ENCODE data around the gene SYCP2. TPM values are rescaled to one million over a fixed set of nuclear protein-coding genes. Genes with fewer than 3 reads are reported as not detected.
"Not testable (repeated sequence)": the region's sequence is repeated elsewhere in the genome, so short reads cannot be mapped to it uniquely, and the experiment has no call there.

The SYCP2 gene
- total RNA-seq, 2 donors from 2014 or later: 4.8 to 10.6 TPM

DNA sequence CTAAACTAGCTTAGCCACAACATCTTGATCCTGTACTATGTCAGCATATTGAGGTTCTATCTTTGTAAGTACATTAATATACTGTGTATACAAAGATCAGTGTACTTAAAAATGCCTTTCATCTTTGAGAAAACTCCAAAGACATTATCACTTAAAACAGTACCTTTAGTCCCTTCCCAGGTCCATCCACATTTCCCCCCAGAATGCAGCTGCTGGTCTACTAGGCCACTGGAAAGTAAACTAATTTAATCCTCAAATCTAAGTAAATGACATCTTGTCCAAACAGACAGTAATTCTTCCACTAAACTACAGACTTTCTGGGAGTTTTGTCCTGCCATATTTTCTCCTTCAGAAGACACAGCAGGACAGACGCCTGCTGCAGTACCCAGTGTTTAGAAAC lies 68.7 kb downstream of the SYCP2 start:
- TF ChIP-seq, protein P1, sequence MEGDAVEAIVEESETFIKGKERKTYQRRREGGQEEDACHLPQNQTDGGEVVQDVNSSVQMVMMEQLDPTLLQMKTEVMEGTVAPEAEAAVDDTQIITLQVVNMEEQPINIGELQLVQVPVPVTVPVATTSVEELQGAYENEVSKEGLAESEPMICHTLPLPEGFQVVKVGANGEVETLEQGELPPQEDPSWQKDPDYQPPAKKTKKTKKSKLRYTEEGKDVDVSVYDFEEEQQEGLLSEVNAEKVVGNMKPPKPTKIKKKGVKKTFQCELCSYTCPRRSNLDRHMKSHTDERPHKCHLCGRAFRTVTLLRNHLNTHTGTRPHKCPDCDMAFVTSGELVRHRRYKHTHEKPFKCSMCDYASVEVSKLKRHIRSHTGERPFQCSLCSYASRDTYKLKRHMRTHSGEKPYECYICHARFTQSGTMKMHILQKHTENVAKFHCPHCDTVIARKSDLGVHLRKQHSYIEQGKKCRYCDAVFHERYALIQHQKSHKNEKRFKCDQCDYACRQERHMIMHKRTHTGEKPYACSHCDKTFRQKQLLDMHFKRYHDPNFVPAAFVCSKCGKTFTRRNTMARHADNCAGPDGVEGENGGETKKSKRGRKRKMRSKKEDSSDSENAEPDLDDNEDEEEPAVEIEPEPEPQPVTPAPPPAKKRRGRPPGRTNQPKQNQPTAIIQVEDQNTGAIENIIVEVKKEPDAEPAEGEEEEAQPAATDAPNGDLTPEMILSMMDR (IDR thresholded peaks at IDR 0.05): no peak
- TF ChIP-seq POLR2AphosphoS5 (IDR thresholded peaks at IDR 0.05) (no peak), POLR2A (IDR thresholded peaks at IDR 0.05) (no peak)
- 84% methylated on average over 1 of the region's 1 CpG for WGBS
- Histone ChIP-seq H3K27me3 (replicated peaks; ENCODE audit: insufficient read depth) (no peaks in the 10 kb centered on the region), H3K27ac (no peak overlapping the region), H3K4me1 (replicated peaks) (no peaks in the 10 kb centered on the region), H3K4me3 (no peak overlapping the region), H3K36me3 (no peaks in the 10 kb centered on the region), H3K9me3 (no peaks in the 10 kb centered on the region)
- DNase-seq (ENCODE audit: low spot score): no peak
- intact Hi-C loops (cut with DNase I): no loop called here

- no peaks in the 10 kb centered on the region for H3K4me1 ChIP-seq (replicated peaks)
- no peaks in the 10 kb centered on the region for H3K27me3 ChIP-seq (replicated peaks; ENCODE audit: insufficient read depth)
- intact Hi-C loops (cut with DNase I): no loop called here
- DNase-seq (ENCODE audit: low spot score): no peak
- H3K4me3 ChIP-seq: no peak overlapping the region
- H3K9me3 ChIP-seq: no peaks in the 10 kb centered on the region
- H3K36me3 ChIP-seq: no peaks in the 10 kb centered on the region
- no peak overlapping the region for H3K27ac ChIP-seq
- 93% methylated on average over 3 of the region's 3 CpGs for WGBS
- TF ChIP-seq POLR2AphosphoS5 (IDR thresholded peaks at IDR 0.05) (no peak), POLR2A (IDR thresholded peaks at IDR 0.05) (no peak)
- TF ChIP-seq, protein P1 (IDR thresholded peaks at IDR 0.05): no peak
Measured at GRCh38 chr20:59863058-59863457, 70.4 kb downstream of the SYCP2 start.

DNA sequence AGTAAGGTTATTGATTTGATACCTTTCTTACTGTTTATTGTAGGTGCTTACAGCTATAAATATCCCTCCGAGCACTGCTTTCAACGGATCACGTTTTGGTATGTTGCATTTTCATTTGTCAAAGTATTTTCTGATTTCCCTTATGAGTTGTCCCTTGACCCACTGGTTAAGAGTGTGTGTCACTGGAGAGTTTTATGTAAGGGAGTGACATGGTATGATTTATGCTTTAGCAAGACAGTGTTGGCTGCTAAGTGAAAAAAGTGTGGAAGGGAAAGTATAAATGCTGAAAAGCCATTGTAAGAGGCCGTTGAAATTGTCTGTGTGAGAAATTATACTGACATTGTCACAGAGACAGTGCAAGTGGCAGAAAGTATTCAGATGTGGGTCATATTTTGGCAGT lies 72.0 kb downstream of the SYCP2 start:
- H3K36me3 ChIP-seq: no peaks in the 10 kb centered on the region
- no peaks in the 10 kb centered on the region for H3K4me1 ChIP-seq (replicated peaks)
- intact Hi-C loops (cut with DNase I): no loop called here
- H3K27ac ChIP-seq: no peak overlapping the region
- no peak overlapping the region for H3K4me3 ChIP-seq
- H3K9me3 ChIP-seq: no peaks in the 10 kb centered on the region
- H3K27me3 ChIP-seq (replicated peaks; ENCODE audit: insufficient read depth): no peaks in the 10 kb centered on the region
- DNase-seq (ENCODE audit: low spot score): no peak
- 76% methylated on average over 4 of the region's 4 CpGs for WGBS
- TF ChIP-seq, protein P1 (IDR thresholded peaks at IDR 0.05): no peak
- no peak for TF ChIP-seq POLR2AphosphoS5 (IDR thresholded peaks at IDR 0.05)
- TF ChIP-seq POLR2A (IDR thresholded peaks at IDR 0.05): no peak

GRCh38 chr20:59858425-59858824 lies 75.0 kb downstream of the SYCP2 start:
- no peak overlapping the region for H3K27ac ChIP-seq
- H3K9me3 ChIP-seq: no peaks in the 10 kb centered on the region
- DNase-seq (ENCODE audit: low spot score): no peak
- TF ChIP-seq, protein P1 (IDR thresholded peaks at IDR 0.05): no peak
- no peak for TF ChIP-seq POLR2A (IDR thresholded peaks at IDR 0.05)
- no peak for TF ChIP-seq POLR2AphosphoS5 (IDR thresholded peaks at IDR 0.05)
- no peak overlapping the region for H3K4me3 ChIP-seq
- no peaks in the 10 kb centered on the region for H3K27me3 ChIP-seq (replicated peaks; ENCODE audit: insufficient read depth)
- 89% methylated on average over 5 of the region's 5 CpGs for WGBS
- no peaks in the 10 kb centered on the region for H3K4me1 ChIP-seq (replicated peaks)
- intact Hi-C loops (cut with DNase I): no loop called here
- H3K36me3 ChIP-seq: no peaks in the 10 kb centered on the region

DNA sequence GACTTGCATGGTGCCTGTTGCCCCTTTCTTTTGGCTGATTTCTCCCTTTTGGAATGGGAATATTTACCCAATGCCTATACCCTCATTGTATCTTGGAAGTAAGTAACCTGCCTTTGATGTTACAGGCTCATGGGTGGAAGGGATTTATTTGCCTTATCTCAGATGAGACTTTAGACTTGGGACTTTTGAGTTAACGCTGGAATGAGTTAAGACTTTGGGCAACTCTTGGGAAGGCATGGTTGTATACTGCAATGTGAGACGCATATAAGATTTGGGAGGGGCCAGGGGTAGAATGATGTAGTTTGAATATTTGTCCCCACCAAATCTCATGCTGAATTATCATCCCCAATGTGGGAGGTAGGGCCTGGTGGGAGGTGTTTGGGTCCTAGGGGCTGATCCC lies 75.5 kb downstream of the SYCP2 start:
- Histone ChIP-seq H3K9me3 (no peaks in the 10 kb centered on the region), H3K27me3 (replicated peaks; ENCODE audit: insufficient read depth) (no peaks in the 10 kb centered on the region), H3K4me3 (no peak overlapping the region), H3K36me3 (no peaks in the 10 kb centered on the region), H3K4me1 (replicated peaks) (no peaks in the 10 kb centered on the region), H3K27ac (no peak overlapping the region)
- WGBS: 91% methylated on average over 2 of the region's 2 CpGs
- intact Hi-C loops (cut with DNase I): no loop called here
- DNase-seq (ENCODE audit: low spot score): no peak
- TF ChIP-seq, protein P1 (IDR thresholded peaks at IDR 0.05): no peak
- TF ChIP-seq POLR2A (IDR thresholded peaks at IDR 0.05) (no peak), POLR2AphosphoS5 (IDR thresholded peaks at IDR 0.05) (no peak)

GRCh38 chr20:59856941-59857340 lies 76.5 kb downstream of the SYCP2 start:
- H3K36me3 ChIP-seq; H3K4me1 ChIP-seq (replicated peaks); H3K4me3 ChIP-seq; DNase-seq (ENCODE audit: low spot score); H3K9me3 ChIP-seq; intact Hi-C loops (cut with DNase I); H3K27ac ChIP-seq; H3K27me3 ChIP-seq (replicated peaks; ENCODE audit: insufficient read depth): not testable (repeated sequence)
- whole genome bisulfite sequencing: 89% methylated on average over 5 of the region's 5 CpGs

DNA sequence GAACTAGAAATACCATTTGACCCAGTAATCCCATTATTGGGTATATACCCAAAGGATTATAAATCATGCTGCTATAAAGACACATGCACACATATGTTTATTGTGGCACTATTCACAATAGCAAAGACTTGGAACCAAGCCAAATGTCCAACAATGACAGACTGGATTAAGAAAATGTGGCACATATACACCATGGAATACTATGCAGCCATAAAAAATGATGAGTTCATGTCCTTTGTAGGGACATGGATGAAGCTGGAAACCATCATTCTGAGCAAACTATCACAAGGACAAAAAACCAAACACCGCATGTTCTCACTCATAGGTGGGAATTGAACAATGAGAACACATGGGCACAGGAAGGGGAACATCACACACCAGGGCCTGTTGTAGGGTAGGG lies 76.9 kb downstream of the SYCP2 start:
- DNase-seq (ENCODE audit: low spot score); H3K9me3 ChIP-seq; H3K36me3 ChIP-seq; intact Hi-C loops (cut with DNase I); H3K4me1 ChIP-seq (replicated peaks); H3K27ac ChIP-seq; H3K27me3 ChIP-seq (replicated peaks; ENCODE audit: insufficient read depth); H3K4me3 ChIP-seq: not testable (repeated sequence)
- WGBS: 100% methylated on average over 1 of the region's 1 CpG
